ENCODE measurements around the gene OR14K1.

GRCh38 chr1:247701338-247701737 lies 37.1 kb upstream of the OR14K1 start:
- no peak for TF ChIP-seq TARDBP (IDR thresholded peaks at IDR 0.05)
- TF ChIP-seq HDGF (IDR thresholded peaks at IDR 0.05; ENCODE audit: borderline replicate concordance): no peak
- no peak for TF ChIP-seq SP1 (IDR thresholded peaks at IDR 0.05)
- TF ChIP-seq BHLHE40 (IDR thresholded peaks at IDR 0.05; ENCODE audit: borderline replicate concordance): no peak
- no peak for TF ChIP-seq CTBP1 (IDR thresholded peaks at IDR 0.05; ENCODE audit: borderline replicate concordance)
- TF ChIP-seq SUZ12 (IDR thresholded peaks at IDR 0.05): no peak
- no peak for TF ChIP-seq ZNF384 (IDR thresholded peaks at IDR 0.05)
- TF ChIP-seq ELF4 (IDR thresholded peaks at IDR 0.05): no peak
- TF ChIP-seq FOXA1 (IDR thresholded peaks at IDR 0.05): no peak
- TF ChIP-seq LEF1 (IDR thresholded peaks at IDR 0.05; ENCODE audit: borderline replicate concordance): no peak
- no peak for TF ChIP-seq NFRKB (IDR thresholded peaks at IDR 0.05)
- TF ChIP-seq FOXM1 (IDR thresholded peaks at IDR 0.05; ENCODE audit: borderline replicate concordance): no peak
